Astrocyte (in vitro differentiated cells and primary cell): ENCODE results near the gene EPS8L3.

Experiments
- CTCF ChIP-seq: IDR thresholded peaks from 2 replicates; pipeline ENCODE4 v1.5.1; 2011; ENCODE audit warnings: low read depth, mild to moderate bottlenecking, inconsistent platforms, low read length, moderate library complexity; ENCODE audit not compliant: insufficient read depth
- EZH2 ChIP-seq: IDR thresholded peaks from 2 replicates; pipeline ENCODE4 v1.6.1; 2012; ENCODE audit warnings: mild to moderate bottlenecking, low read length, inconsistent platforms; ENCODE audit not compliant: insufficient read depth

DNA sequence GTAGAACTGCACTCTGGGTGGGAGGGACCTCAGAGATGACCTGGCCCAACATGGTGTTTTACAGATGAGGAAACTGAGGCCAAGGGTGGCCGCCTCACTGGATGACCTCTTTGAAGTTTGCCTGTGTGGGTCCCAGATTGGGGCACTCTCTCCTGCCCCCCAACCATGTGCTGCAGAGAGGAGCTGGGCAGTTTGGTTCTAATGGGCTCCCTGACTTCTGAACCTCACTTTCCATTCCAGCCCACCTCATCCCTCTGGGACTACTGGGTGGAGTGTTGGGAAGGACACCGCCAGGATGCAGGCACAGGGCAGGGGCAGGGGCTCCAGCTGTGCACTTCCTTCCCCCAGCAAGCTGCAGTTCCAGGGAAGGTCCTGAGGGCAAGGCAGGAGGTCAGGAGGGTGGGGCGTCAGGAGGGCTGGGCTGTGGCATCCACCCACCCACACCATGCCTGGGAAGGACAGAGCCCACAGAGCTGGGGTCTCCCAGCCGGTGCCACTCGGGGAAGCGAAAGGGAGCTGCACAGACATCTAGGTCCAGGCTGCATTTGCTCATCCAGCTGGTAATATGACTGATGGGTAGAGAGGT, 10.3 kb upstream of the EPS8L3 start:
- TF ChIP-seq CTCF: no peak
- no peak for TF ChIP-seq EZH2
